ENCODE measurements around the gene MYLK. TPM values are rescaled to one million over a fixed set of nuclear protein-coding genes. Genes with fewer than 3 reads are reported as not detected.
"Not testable (repeated sequence)": the region's sequence is repeated elsewhere in the genome, so short reads cannot be mapped to it uniquely, and the experiment has no call there.

The MYLK gene
- total RNA-seq, 1 experiment from 2014 or later: 52.7 TPM

DNA sequence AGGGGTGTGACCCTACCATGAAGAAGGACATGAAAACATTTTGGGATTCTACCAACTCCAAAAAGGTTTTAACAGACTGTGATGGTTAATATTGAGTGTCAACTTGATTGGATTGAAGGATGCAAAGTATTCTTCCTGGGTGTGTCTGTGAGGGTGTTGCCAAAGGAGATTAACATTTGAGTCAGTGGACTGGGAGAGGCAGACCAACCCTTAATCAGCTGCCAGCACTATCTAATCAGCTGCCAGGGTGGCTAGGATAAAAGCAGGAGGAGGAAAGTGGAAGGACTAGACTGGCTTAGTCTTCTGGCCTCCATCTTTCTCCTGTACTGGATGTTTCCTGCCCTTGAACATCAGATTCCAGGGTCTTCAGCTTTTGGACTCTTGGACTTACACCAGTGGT lies 283.3 kb downstream of the MYLK start:
- DNase-seq (ENCODE audit: low read depth): not testable (repeated sequence)

DNA sequence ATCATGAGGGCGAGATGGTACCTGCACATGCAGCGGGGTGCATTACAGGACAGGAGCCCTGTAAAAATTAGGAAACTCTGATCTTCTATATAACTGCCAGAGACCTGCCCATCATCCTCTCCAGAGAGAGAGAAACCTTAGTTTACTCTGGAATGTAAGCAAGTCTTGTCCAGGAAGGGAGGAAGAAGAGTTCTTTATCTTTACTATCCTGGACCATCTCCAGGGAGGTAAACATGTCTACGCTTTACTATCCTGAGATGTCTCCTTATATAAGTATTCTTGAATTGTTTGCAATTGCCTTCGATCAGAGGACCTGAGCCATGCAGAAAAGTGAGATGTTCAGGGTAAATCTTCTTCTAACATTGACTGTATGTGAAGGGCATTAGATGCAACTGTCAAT lies 286.6 kb downstream of the MYLK start:
- no peak for DNase-seq (ENCODE audit: low read depth)

DNA sequence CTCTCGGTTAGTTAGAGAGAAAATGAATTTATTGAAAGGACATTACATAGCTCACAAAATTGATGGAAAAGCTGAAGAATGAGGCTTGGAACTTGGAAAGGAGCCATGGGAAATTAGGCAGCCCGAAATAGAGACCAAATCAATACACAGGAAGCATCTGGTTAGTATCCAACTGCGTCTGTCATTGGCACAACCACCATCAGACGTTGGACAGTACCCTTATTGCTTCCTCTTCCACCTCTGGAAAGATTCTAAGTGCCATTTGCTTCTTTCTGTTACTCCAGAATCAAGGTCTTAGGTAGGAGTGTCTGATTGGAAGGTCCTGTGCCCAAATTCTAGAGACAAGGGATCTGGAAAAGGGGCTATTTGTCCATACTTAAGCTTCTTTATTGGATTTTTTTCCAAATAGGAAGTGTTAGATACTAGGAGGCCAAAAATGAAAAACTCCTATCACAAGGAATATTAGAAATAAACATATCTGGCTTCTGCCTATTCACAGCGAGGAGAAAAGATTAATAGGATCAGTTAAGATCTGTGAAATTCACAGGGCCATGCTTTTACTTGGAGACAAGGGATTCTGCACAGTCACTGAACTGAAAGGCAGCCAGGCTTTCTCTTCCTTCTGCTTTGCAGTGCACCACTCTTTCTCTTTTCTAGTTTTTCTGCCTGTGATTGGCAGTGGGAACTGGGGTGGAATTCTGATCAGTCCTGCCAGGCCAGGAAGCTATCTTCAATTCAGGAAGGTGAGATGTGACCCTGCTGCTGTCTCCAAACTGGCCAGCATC lies 288.5 kb downstream of the MYLK start:
- no peak for DNase-seq (ENCODE audit: low read depth)

DNA sequence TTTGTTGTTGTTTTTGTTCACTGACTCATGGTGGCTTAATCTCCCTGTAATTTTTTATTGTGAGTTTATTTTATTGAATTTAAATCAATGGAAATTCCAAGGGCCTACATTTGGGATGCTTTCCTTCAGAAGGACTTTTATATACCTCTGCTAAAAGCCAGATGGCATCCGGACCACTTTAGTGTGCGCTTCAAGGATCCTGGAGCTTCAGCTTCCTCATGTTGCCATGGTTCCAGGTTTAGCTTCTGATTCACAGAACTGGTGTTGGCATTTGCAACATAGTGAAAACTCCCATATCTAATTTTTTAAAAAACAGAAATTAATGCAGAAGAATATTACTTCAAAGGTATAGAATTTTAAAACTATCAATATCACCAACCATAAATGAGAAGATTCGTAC lies 290.8 kb downstream of the MYLK start:
- no peak for DNase-seq (ENCODE audit: low read depth)

DNA sequence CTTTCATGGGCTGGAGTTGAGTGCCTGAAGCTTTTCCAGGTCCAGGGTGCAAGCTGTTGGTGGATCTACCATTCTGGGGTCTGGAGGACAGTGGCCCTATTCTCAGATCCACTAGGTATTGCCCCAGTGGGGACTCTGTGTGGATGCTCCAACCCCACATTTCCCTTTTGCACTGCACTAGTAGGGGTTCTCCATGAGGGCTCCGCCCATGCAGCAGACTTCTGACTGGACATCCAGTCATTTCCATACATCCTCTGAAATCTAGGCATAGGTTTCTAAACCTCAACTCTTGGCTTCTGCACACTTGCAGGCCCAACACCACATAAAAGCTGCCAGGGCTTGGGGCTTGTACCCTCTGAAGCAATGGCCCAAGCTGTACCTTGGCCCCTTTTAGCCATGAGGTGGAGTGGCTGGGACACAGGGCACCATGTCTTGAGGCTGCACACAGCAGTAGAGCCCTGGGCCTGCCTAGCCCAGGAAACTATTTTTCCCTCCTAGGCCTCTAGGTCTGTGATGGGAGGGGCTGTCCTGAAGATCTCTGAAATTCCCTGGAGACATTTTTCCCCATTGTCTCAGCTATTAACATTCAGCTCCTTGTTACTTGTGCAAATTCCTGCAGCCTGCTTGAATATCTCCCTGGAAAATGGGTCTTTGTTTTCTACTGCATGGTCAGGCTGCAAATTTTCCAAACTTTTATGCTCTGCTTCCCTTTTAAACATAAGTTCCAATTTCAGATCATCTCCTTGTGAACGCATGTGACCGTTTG lies 293.3 kb downstream of the MYLK start:
- no peak for DNase-seq (ENCODE audit: low read depth)

DNA sequence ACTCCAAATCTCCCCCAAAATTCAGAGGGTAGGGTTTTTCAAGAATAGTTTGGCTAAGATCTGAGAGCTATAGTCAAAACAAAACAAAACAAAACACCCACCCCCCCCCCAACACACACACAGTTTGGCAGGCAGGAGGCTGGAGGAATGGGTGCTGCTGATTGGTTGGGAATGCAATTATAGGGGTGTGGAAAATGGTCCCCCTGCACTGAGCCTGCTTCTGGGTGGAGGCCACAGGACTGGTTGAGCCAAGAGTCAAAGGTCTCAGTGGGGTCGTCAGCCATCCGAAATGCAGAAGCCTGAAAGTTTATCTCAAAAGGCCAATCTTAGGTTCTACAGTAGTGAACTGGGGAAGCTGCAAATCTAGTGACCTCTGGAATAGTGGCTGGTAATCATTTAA lies 296.7 kb downstream of the MYLK start:
- no peak for DNase-seq (ENCODE audit: low read depth)

DNA sequence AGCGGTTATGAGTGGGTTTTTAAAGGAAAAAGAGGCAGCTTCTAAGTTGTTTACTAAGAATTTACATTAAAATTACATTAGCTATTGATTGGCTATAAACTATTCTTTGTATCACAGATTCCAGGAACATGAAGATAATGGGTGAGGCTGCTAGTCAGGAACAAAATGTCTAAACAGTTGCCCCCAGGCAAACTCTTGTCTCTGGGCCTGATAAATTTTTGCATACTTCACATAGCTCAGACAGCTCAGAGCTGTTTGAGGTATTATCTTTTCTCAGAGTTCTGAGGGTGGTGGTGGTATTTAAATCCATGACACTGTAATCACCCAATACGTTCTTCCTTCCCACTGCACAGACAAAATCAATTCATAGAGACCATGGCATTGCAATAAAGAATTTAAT lies 297.2 kb downstream of the MYLK start:
- no peak for DNase-seq (ENCODE audit: low read depth)

DNA sequence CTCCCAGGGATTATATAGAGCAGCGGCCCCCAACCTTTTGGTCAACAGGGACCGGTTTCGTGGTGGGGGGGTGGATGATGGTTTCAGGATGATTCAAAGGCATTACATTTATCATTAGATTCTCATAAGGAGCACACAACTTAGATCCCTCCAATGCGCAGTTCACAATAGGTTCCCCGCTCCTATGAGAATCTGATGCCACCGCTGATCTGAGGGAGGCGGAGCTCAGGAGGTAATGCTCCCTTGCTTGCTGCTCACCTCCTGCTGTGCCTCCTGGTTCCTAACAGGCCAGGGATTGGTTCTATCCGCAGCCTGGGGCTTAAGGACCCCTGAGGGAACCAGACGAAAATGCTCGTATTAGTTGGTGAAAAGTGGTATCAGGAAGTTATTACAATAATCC lies 298.0 kb downstream of the MYLK start:
- peak; percentile 83 for DNase-seq (ENCODE audit: low read depth)

DNA sequence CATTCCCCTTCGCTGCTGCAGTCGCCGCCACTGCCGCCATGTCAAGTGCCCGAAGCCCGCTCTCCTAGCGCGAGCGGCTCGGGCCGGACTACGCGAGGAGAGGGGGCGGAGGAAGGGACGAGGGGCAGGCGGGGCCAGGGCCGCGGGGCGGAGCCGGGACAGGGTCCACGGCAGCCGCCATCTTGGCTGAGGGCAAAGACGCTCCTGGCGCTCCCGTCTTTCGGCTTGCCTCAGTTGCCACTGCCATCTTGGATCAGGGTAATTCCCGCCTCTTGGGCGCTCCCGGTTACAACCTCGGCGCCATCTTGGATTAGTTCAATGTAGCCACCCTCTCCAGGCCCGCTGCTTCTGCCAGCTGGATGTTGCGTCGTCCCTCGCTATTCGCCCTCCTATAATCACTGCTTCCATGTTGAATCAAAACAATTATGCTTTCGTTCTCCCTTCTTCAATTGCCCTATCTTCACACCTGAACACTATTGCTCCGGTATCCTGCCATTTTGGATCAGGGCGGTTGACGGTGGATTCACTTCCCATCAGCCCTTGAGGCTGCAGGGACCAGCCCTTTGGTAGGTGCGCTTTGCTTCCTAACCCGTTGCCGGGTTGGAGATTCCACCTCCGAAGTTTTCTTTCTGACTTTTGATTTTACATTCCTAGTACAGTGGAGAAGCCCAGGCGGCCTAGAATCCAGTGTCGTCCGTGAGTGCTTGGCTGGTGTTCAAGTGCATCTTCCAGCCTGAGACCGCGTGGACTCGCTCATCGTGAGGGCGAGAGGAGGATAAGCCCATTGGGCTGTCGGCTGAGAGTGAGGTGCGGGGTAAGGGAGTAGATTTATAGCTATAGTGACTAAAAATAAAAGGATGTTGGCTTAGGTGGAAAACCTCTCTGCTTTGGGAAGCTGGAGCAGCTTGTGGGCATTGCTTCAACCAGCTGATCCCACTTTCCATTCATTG lies 298.9 kb downstream of the MYLK start, which contains the start of gene HACD2:
Gene HACD2, minus strand, starts transcription at position 66 of the 950 bp plus-strand sequence. Its CDS starts 26 bp downstream, at position 40.
- DNase-seq (ENCODE audit: low read depth): peak; percentile 99

DNA sequence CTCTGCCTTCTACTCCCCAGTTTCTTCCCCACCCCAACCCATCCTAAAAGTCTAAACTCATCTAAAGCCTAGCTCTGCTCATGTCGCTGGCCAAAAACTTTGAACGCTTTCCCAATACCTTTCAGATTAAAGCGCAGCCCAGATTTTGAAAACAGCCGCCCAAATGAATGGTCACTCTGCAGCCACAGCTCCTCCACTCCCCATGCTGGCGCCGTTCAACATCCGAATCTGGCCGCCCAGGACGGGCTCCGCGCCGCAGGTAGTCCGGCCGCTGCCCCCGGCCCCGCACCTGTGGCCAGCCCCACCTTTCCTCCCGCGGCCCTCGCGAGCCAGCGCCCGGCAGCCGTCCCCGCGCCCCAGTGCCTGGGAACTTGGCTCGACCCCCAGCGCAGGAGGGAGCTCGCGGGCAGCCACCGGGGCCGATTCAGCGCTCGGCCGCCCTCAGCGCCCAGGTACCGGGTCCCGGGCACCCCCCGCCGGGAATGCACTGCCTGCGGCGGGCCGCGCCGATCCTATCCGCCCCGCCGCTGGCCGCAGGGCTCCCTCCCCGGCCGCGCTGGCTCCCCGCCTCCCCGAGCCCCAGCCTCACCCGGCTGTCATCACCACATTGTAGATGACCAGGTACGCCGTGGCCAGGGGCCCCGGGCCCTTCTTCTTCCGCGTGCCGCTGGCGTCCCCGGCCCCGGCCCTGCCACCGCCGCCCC lies 299.7 kb downstream of the MYLK start:
- DNase-seq (ENCODE audit: low read depth): no peak

DNA sequence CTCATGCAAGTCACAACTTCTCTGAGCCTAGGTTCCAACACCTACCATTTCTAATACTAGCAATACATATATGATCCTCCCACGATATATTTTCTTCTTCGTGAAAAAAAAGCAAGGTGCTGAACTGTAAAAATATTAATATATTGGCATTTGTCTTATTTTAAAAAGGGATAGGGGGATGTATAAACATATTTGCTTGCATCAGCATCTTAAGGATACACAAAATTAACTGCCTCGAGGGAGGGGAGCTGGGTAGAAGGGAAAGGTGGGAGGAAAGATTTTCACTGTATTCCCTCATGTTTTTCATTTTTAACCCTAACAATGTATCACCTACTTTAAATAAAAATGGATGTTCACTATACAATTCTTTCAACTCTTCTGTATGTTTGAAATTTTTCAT lies 300.6 kb downstream of the MYLK start:
- DNase-seq (ENCODE audit: low read depth): no peak

DNA sequence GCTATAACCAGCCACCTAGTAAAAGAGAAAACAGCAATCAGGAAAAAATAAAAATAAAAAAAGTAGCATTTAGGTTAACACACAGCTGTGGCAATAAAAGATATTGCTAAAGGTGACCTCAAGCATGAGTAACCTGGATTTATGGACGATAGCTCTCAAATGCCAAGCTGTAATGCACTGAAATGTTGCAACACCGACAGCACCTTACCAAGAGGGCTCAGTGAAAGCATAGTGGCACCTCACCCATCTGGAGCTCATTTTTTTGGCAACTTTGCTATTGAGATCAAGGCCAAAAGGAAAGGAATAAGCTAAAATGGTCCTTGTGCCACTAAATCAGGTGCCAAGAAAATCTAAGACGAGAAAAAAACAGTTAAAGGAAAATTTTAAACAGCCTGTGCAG lies 301.8 kb downstream of the MYLK start:
- no peak for DNase-seq (ENCODE audit: low read depth)

DNA sequence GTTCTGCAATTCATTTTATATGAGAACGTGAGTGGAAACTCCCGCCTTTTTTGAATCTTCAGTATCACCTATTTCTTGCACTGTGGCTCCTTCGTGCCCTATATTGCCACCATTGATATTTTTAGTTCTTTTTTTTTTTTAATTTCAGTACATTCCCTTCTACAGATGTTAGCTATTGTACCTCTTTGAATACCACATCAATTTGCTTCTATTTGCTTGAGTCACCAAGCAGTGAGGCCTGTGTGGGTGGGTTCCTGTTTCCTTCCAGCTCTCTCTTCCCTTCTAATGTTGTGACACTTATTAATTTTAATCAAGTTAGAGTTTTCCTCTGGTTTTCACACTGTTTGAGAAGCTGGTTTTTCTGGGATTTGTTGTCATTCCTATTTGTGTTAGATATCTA lies 308.0 kb downstream of the MYLK start:
- DNase-seq (ENCODE audit: low read depth): no peak

DNA sequence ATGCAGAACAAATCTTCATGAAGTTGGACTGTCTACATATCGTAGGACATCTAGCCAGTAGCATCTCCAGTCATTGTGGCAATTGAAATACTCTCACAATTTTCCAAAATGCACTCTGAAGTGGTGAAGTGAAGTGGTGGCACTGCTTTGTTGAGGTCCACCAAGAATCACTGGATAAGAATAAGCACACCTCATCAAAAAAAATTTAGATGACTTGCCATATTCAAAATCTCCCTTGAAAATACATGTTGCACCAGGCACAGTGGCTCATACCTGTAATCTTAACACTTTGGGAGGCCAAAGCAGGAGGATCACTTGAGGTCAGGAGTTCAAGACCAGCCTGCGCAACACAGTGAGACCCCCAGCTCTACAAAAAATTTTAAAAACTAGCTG lies 312.2 kb downstream of the MYLK start:
- DNase-seq (ENCODE audit: low read depth): no peak

DNA sequence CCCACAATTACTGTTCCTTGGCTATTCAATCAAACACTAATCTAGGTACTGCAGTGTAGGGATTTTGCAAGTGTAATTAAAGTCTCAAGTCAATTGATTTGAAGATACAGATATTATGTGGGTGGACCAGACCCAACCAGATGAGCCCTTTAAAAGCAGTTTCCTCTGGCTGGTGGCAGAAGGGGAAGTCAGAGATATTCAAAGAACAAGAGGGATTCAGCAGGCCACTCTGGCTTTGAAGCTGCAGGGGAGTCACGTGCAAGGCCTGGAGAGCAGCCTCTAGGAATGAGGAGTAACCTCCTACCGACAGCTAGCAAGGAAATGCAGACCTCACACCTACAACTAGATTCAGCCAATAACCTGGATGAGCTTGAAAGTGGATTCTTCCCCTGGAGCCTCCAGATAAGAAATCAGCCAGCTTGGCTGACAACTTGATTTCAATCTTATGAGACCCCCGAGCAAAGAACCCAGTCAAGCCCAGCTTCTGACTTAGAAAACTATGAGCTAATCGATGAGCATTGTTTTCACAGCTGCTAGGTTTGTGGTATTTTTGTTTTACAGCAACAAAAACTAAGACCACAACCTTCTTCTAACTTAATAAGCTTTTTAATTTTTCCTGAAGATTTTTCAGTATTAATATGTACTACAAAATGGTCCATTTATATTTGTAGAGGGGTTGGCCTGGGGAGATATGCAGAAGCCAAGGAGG lies 312.7 kb downstream of the MYLK start:
- DNase-seq (ENCODE audit: low read depth): no peak

DNA sequence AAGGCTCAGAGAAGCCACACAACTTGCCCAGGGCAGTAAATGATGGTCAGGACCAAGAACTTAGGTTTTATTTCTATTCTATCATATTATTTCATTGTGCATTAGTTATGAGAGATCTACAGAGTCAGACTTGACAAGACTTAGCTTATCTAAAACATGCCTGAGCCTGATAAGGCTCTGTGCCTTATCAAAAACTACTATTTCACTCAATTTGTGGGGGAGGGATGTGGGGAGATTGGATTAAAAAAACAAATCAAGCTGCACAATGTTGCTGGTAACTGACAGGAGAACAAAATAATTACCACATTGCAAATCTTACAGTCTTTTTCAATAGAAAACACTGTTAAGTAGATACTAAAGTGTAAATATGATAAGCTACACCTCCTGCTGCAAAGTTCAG lies 315.3 kb downstream of the MYLK start:
- no peak for DNase-seq (ENCODE audit: low read depth)

DNA sequence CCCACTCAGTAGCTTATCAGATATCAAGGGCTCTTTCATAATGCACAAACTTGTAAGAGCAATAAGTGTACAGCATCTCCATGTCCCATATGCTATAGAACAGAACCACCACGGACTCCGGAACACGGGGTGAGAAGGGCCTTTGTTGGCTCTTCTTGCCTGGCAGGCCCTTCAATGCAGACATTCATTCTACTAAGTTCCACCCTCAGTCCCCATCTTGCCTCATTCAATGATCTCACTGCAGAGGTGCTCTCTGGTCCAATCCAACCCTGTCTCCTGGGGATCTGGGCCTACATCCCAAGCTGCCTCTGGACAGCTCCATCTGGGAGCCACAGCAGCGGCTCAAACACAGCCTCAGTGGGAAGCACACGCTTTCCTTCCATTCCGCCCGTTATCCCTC lies 316.1 kb downstream of the MYLK start:
- DNase-seq (ENCODE audit: low read depth): no peak

DNA sequence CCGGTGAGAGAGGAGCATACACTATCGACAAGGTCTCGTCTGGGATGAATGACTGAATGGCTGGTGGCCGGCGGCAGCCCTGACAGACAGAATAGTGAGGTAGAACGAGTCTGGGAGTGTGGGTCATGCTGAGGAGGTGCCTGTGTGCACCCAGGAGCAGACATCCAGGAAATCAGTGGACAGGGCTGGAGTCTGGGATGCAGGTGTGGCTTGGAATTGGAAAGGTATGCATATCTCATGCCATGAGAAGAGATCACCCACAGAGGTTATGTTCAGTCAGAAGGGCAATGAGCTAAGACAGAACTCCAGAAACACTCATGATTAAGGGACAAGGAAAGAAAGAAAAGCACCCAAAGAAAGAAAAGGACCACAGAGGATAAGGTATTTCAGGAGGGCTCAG lies 320.1 kb downstream of the MYLK start:
- DNase-seq (ENCODE audit: low read depth): no peak

DNA sequence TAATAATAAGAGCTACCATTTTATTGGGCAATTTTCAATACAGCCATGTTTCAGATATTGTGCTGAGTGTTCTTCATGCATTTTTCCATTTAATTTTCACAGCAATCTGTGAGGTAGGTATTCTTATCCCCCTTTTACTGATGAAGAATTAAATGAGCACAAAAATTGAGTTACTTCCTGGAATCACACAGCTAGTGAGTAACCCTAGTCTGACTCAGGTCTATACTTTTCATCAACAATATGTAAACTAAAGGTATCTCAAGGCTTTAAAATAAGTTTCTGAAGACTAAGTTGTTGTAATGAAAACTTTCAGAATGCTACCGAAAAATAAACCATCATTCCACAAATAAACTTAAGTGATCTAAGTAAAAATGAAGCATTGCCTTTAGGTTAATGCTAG lies 321.6 kb downstream of the MYLK start:
- DNase-seq (ENCODE audit: low read depth): no peak

DNA sequence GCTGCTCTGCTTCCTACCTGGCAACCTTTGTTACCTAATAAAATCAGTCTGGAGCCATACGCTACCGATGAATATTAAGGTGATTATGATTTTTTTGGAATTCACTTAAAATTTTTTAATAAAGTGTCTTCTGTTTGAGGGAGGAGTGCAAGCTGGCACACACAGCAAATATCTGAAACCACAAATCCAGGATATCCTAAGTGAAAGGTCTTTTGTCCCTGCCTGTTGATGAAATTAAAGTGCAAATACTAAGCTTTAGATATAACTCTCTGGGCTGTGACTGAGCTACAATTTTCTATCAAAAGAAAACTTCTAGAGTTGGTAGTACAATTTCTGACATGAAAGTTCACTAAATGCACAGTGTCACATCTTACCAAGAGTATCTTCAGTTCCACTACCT lies 322.9 kb downstream of the MYLK start:
- no peak for DNase-seq (ENCODE audit: low read depth)
